ENCODE results near the gene KRT15.

The KRT15 gene

GRCh38 chr17:41489531-41489930 is 29.2 kb downstream of the KRT15 start, which contains the start of gene KRT36:
KRT36 (minus strand) TSS chr17:41489910; CDS start chr17:41489864, 46 bp downstream.
- H3K4me3 ChIP-seq (ENCODE audit: severe bottlenecking): no peak within 1 kb of the TSS
- TF ChIP-seq CTCF (IDR thresholded peaks at IDR 0.05; ENCODE audit: poor library complexity, severe bottlenecking): no peak

GRCh38 chr17:41486809-41487530 is 31.7 kb downstream of the KRT15 start:
- TF ChIP-seq CTCF (IDR thresholded peaks at IDR 0.05; ENCODE audit: poor library complexity, severe bottlenecking): no peak
- no peak for ATAC-seq (ENCODE audit: low read depth)
- no peak for DNase-seq (ENCODE audit: low spot score)
- no peak overlapping the region for H3K4me3 ChIP-seq (ENCODE audit: severe bottlenecking)
- no peaks in the 10 kb centered on the region for H3K4me1 ChIP-seq (ENCODE audit: insufficient read depth, poor library complexity, severe bottlenecking)
- H3K27ac ChIP-seq (ENCODE audit: poor library complexity, severe bottlenecking): no peak overlapping the region
- no peaks in the 10 kb centered on the region for H3K36me3 ChIP-seq (ENCODE audit: low read depth)
- no peaks in the 10 kb centered on the region for H3K9me3 ChIP-seq (ENCODE audit: severe bottlenecking)
- H3K27me3 ChIP-seq (ENCODE audit: insufficient read depth, poor library complexity, severe bottlenecking): no peaks in the 10 kb centered on the region

More at GRCh38 chr17:41489531-41489930, 29.2 kb downstream of the KRT15 start, which contains the start of gene KRT36:
- Histone ChIP-seq H3K27me3 (ENCODE audit: insufficient read depth, poor library complexity, severe bottlenecking) (no peaks in the 10 kb centered on the region), H3K27ac (ENCODE audit: poor library complexity, severe bottlenecking) (no peak within 1 kb of the TSS), H3K36me3 (ENCODE audit: low read depth) (no peaks in the 10 kb centered on the region), H3K9me3 (ENCODE audit: severe bottlenecking) (no peaks in the 10 kb centered on the region), H3K4me1 (ENCODE audit: insufficient read depth, poor library complexity, severe bottlenecking) (peaks cover 3% of the 10 kb centered on the region)
- DNase-seq (ENCODE audit: low spot score): no peak
- ATAC-seq (ENCODE audit: low read depth): no peak

- no peak overlapping the region for H3K27ac ChIP-seq (ENCODE audit: poor library complexity, severe bottlenecking)
- no peak for TF ChIP-seq CTCF (IDR thresholded peaks at IDR 0.05; ENCODE audit: poor library complexity, severe bottlenecking)
- no peaks in the 10 kb centered on the region for H3K9me3 ChIP-seq (ENCODE audit: severe bottlenecking)
- H3K4me1 ChIP-seq (ENCODE audit: insufficient read depth, poor library complexity, severe bottlenecking): no peaks in the 10 kb centered on the region
- ATAC-seq (ENCODE audit: low read depth) (no peak), DNase-seq (ENCODE audit: low spot score) (no peak)
- no peak overlapping the region for H3K4me3 ChIP-seq (ENCODE audit: severe bottlenecking)
- no peaks in the 10 kb centered on the region for H3K27me3 ChIP-seq (ENCODE audit: insufficient read depth, poor library complexity, severe bottlenecking)
- H3K36me3 ChIP-seq (ENCODE audit: low read depth): no peaks in the 10 kb centered on the region
Observed at GRCh38 chr17:41486316-41486715, 32.4 kb downstream of the KRT15 start.

GRCh38 chr17:41484920-41485904 is 33.5 kb downstream of the KRT15 start:
- ATAC-seq (ENCODE audit: low read depth): no peak

More at GRCh38 chr17:41484920-41485904, 33.5 kb downstream of the KRT15 start:
- no peak for DNase-seq (ENCODE audit: low spot score)
- Histone ChIP-seq H3K9me3 (ENCODE audit: severe bottlenecking) (no peaks in the 10 kb centered on the region), H3K27ac (ENCODE audit: poor library complexity, severe bottlenecking) (no peak overlapping the region), H3K4me3 (ENCODE audit: severe bottlenecking) (no peak overlapping the region), H3K4me1 (ENCODE audit: insufficient read depth, poor library complexity, severe bottlenecking) (no peaks in the 10 kb centered on the region), H3K27me3 (ENCODE audit: insufficient read depth, poor library complexity, severe bottlenecking) (no peaks in the 10 kb centered on the region), H3K36me3 (ENCODE audit: low read depth) (no peaks in the 10 kb centered on the region)
- TF ChIP-seq CTCF (IDR thresholded peaks at IDR 0.05; ENCODE audit: poor library complexity, severe bottlenecking): no peak

Measured in RWPE2 (cell line).